AG04449 (cell line): ENCODE data around the gene C22orf31.

ENCODE experiments used
- CTCF ChIA-PET: fragments of 350-600 bp; formaldehyde crosslinking; extraction: SDS; loops from one replicate; lab custom pipeline; 2021; ENCODE audit warnings: antibody characterized with exemption; lab: Yijun Ruan, JAX
- POLR2A ChIA-PET: fragments of 400-600, 350-600 bp; formaldehyde crosslinking; extraction: SDS; loops from one replicate; lab custom pipeline; 2020; ENCODE audit warnings: antibody characterized with exemption, inconsistent platforms; lab: Yijun Ruan, JAX
- DNase-seq: peaks from one replicate; pipeline ENCODE4 v3.0.0-alpha.2; 2010; ENCODE audit warnings: low read depth, low spot score
- H3K4me3 ChIP-seq: 2 replicates; pipeline ENCODE4 v1.5.1; 2011; ENCODE audit warnings: low read depth, mild to moderate bottlenecking, control low read depth, low read length
- TF ChIP-seq, protein P1 (sequence below): IDR thresholded peaks from one replicate; pipeline ENCODE4 v1.5.1; 2011; ENCODE audit warnings: mild to moderate bottlenecking, moderate library complexity, low read length, control low read depth, inconsistent platforms; ENCODE audit not compliant: insufficient read depth; ENCODE audit errors: missing control alignments

Gene C22orf31

GRCh38 chr22:29103121-29103520 lies 41.5 kb upstream of the C22orf31 start:
- POLR2A ChIA-PET: no interaction called here
- CTCF ChIA-PET: interaction anchor here (1.5 kb wide), 1 partner anchor 9 kb away, joined by 3 read pairs; no protein-coding TSS in a partner anchor
- TF ChIP-seq, protein P1, sequence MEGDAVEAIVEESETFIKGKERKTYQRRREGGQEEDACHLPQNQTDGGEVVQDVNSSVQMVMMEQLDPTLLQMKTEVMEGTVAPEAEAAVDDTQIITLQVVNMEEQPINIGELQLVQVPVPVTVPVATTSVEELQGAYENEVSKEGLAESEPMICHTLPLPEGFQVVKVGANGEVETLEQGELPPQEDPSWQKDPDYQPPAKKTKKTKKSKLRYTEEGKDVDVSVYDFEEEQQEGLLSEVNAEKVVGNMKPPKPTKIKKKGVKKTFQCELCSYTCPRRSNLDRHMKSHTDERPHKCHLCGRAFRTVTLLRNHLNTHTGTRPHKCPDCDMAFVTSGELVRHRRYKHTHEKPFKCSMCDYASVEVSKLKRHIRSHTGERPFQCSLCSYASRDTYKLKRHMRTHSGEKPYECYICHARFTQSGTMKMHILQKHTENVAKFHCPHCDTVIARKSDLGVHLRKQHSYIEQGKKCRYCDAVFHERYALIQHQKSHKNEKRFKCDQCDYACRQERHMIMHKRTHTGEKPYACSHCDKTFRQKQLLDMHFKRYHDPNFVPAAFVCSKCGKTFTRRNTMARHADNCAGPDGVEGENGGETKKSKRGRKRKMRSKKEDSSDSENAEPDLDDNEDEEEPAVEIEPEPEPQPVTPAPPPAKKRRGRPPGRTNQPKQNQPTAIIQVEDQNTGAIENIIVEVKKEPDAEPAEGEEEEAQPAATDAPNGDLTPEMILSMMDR: no peak
- DNase-seq: no peak
- no peak overlapping the region for H3K4me3 ChIP-seq

DNA sequence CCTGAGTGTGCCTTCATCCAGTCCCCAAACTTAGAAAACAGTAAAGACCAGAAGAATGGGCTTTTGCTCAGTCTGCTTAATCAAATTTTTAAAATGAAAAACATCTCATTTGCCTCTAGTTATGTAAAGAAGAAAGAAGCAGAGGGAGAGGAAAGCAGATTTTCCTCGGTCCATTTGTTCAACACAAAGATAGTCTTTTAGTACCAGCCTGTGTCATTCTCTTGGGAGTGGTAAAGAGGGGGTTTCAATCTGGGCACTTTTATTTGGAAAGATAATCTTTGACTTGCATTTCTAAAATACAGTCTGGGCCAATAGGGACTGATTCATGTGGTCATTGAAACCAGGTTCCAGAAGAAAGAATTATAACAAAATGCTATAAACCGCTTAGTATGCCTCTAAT lies 40.7 kb upstream of the C22orf31 start:
- TF ChIP-seq, protein P1: no peak
- no peak for DNase-seq
- no peak overlapping the region for H3K4me3 ChIP-seq
- ChIA-PET POLR2A (no interaction called here), CTCF (interaction anchor here (1.5 kb wide), 1 partner anchor 9 kb away, joined by 3 read pairs; no protein-coding TSS in a partner anchor)

DNA sequence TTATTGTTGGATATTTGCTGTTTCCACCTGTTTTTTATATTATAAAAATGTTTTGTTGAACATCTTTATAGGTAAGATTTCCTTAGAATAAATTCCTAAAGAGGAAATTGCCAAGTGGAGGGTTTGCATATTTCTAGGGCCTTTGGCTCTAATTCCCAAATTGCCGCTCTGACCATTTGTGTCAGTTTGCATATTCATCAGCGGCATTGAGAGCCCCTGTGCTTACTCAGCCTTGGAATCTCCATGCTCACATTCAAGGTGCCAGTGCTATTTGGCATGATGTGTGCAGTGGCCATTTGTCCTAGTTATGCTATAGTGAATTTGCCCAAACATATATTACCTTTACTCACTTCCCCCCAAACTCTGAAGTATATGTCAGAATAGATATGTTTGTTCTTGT lies 36.7 kb upstream of the C22orf31 start:
- CTCF ChIA-PET: no interaction called here
- POLR2A ChIA-PET: no interaction called here
- no peak for DNase-seq
- no peak overlapping the region for H3K4me3 ChIP-seq
- TF ChIP-seq, protein P1: no peak

- CTCF ChIA-PET: interaction anchor here (1.6 to 2.3 kb wide), 2 partner anchors 57 to 241 kb away, joined by 8 to 9 read pairs; no protein-coding TSS in a partner anchor
- POLR2A ChIA-PET: no interaction called here
- TF ChIP-seq, protein P1: no peak
- no peak overlapping the region for H3K4me3 ChIP-seq
- DNase-seq: no peak
These were observed 35.4 kb upstream of the C22orf31 start for GRCh38 chr22:29096736-29097669.

DNA sequence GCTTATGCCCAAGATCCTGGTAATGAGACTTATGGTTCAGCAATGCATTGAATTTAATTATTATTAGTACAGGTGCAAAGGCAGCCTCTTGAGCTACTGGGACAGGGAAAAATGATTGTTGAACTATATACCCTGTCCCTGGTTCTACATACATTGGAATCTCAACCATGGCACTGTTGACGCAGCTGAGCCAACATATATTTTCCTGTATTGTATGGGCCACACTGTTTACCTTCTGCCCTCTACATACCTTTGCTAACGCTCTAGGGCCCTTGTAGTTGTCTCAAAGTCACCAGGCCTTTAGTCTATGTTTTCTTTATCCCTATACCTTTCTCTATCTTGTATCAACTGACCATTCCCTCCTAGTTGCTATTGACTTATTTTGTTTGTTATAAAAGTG lies 33.8 kb upstream of the C22orf31 start:
- DNase-seq: no peak
- TF ChIP-seq, protein P1: no peak
- ChIA-PET CTCF (interaction anchor here (0.5 to 2.3 kb wide), 2 partner anchors 240 to 490 kb away, joined by 3 to 8 read pairs; no protein-coding TSS in a partner anchor), POLR2A (no interaction called here)
- no peak overlapping the region for H3K4me3 ChIP-seq
